TTC549 (cell line): ENCODE measurements around the gene JARID2.

Source experiments
- FAIRE-seq: peaks from 2 replicates; lab custom pipeline; 2012; peaks lifted over from hg19 to GRCh38; lab: Jason Lieb, UNC

The JARID2 gene

DNA sequence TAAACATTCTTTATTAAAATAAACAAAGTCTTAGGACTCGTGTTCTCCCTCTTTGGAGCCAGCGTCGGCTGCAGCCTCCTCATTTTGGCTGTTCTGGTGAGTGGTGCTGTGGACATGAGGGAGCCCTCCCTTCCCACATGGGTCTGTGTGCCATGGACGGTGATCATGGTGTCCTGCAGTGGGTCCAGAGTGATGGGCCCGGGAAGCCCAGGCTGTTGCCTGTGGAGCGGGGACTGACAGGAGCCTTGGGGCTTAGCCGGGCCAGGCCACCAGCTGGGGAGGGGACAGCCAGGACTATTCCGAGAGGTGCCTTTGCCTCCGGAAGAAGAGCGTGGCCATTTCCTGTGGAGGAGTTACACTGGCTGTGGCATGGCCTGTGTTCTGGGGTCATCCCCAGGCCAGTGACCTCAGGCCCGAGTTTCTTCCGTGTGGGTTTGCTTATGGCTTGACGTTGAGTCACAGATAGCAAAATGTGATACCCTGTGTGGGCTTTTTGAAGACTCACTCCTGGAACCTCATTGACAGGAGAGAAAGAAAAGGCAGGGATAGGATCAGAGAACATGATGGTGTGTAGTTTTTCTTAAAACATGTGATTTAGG lies 263.6 kb downstream of the JARID2 start:
- FAIRE-seq = no peak

- no peak for FAIRE-seq
Measured at GRCh38 chr6:15510121-15510520, 264.3 kb downstream of the JARID2 start.

DNA sequence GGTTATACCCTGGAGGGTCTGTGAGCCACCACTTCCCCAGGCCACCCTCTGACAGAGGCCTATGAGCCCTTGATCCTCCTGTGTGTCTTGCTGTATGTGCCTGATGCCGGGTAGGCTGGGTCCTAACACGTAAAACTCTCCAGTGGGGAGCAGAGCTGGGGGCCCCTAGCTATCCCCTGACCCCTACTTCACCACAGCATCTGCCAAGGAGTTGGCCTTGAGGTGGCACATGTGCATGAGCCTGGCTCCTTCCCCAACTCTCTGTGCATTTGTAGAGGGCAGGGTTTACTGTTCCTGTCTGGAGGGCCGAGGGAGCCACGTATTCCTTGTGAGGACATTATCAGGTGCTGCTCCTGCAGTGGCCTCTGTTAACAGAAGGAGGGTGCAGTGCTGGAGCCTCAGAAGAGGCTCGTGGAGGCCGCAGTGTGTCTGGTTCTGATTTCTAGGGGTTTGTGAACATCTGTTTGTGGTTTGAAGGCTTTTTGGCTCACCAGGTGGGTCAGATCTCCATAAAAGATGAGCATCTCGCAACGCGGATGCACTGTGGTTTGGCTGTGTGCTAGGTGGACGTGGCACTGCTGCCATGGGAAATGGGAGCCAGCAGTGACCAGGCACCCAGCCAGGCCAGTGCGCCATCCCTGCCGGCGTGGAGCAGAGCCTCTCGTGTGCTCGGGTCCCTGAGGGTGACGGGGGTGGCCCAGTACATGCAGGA lies 264.8 kb downstream of the JARID2 start:
- no peak for FAIRE-seq

- FAIRE-seq = no peak
Measured at GRCh38 chr6:15511248-15512125, 265.6 kb downstream of the JARID2 start.

- FAIRE-seq = no peak
Measured at GRCh38 chr6:15512126-15512525, 266.3 kb downstream of the JARID2 start.

DNA sequence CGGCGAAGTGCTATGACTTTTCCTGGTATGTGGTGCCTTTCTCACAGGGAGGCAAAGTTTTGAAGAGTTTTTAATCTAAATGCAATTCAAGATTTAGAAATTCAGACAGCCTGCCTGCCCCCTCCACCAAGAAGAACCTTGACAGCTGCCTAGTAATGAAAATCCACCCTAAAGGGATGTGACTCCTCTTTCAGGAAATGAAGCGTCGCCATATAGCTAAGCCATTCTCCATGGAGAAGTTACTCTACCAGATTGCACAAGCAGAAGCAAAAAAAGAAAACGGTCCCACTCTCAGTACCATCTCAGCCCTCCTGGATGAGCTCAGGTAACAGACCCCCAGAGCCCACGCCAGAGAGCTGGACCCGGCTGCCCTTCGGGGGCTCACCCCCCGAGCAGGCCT lies 266.9 kb downstream of the JARID2 start:
- no peak for FAIRE-seq

- FAIRE-seq = no peak
Measured at GRCh38 chr6:15513131-15513771, 267.4 kb downstream of the JARID2 start.

GRCh38 chr6:15513801-15514711 lies 268.2 kb downstream of the JARID2 start:
- FAIRE-seq = no peak

- FAIRE-seq = no peak
Measured at GRCh38 chr6:15515226-15515625, 269.4 kb downstream of the JARID2 start.

- FAIRE-seq = no peak
Measured at GRCh38 chr6:15515660-15516375, 269.9 kb downstream of the JARID2 start.

- FAIRE-seq = no peak
Measured at GRCh38 chr6:15516378-15516777, 270.5 kb downstream of the JARID2 start.

GRCh38 chr6:15516923-15517560 lies 271.2 kb downstream of the JARID2 start:
- FAIRE-seq = no peak

DNA sequence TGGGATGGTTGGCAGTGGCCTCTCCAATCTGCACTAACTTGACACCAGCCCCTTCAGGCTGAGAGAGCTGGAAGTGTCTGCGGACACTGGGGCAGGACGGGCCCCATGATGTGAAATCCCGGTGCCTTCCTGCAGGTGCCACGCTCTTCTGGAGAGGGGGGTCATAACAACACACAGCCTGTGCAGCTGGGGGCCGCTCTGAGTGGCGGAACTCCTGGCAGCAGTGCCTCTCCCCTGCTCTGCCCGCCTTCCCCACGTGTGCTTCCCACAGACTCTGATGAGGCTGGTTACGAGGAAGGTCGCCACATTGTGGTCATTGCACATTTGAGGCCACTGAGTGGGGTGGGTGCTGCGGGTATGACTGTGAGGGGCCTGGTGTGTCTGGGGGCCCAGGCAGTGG lies 271.7 kb downstream of the JARID2 start:
- no peak for FAIRE-seq

DNA sequence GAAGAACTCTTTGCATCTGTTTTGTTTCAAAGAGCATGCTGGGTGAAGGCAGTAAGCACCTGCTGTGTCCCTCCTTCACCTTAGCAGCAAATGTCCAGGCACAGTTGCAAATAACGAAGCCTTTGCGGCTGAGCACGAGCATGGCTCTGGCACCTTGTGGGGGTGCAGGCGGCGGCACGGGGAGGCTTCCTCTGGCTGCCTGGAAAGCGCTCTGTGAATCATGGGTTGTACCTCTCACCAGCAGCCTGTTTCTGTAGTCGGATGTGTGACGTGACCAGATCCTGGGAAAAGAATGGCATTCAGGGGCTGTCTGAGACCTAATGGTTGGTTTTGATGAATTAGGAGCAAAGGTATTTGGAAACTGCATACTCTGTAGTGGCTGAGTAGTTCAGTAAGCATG lies 272.2 kb downstream of the JARID2 start:
- no peak for FAIRE-seq

GRCh38 chr6:15518878-15519277 lies 273.0 kb downstream of the JARID2 start:
- FAIRE-seq = no peak

GRCh38 chr6:15519681-15520080 lies 273.8 kb downstream of the JARID2 start:
- FAIRE-seq = no peak

DNA sequence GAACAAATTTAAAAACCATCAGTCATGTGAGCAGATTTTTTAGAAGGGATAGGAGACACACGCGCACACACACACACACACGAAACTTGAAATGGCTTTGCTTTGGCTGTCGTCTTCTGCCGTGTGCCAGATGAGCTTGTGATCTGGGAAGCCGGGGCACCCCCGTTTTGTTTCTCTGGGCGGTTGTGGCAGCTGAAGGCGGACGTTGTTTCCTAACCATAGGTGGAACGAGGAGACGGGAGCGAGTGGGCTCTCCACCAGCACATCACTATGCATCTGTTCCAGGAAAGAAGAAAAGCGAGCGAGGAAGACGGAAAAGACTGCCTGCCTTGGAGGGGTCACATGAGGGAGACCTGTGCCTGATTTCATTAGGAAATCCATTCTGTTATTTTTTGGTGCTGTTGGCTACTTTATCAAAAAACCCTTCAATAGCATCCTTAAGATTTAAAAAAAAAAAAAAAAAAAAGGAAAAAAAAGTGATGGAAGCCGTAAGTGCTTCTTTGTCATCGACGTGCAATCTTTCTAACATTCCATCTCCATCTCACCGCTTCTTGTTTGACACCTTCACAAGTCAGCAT lies 274.8 kb downstream of the JARID2 start:
- no peak for FAIRE-seq

- no peak for FAIRE-seq
Measured at GRCh38 chr6:15521582-15521981, 275.7 kb downstream of the JARID2 start.

- no peak for FAIRE-seq
Measured at GRCh38 chr6:15522026-15522425, 276.2 kb downstream of the JARID2 start.

GRCh38 chr6:15522427-15522826 lies 276.6 kb downstream of the JARID2 start:
- FAIRE-seq = no peak
